H1 (cell line): ENCODE results near the gene METTL2A. TPM values are rescaled to one million over a fixed set of nuclear protein-coding genes. Genes with fewer than 3 reads are reported as not detected.
"Not testable (repeated sequence)": the region's sequence is repeated elsewhere in the genome, so short reads cannot be mapped to it uniquely, and the experiment has no call there.

Experiments
- CTCF ChIA-PET: fragments of 300-600 bp; sonication (Branson Sonifier 250); formaldehyde crosslinking; loops from one replicate; lab custom pipeline; 2021; ENCODE audit not compliant: partially characterized antibody; lab: Charles Lee
- POLR2A ChIA-PET: fragments of 300-600 bp; sonication (Branson Sonifier 250); formaldehyde crosslinking; loops from one replicate; lab custom pipeline; 2021; ENCODE audit warnings: inconsistent platforms; ENCODE audit not compliant: partially characterized antibody; lab: Charles Lee
- DNase-seq, 2 experiments: peaks; one replicate each; pipeline versions ENCODE4 v3.0.0 to v3.0.0-alpha.2; 2010 to 2022; ENCODE audit warnings: low spot score in 2 of 2, low read depth in 1 of 2, mixed read lengths in 1 of 2
- FAIRE-seq: peaks from 2 replicates; lab custom pipeline; 2011; peaks lifted over from hg19 to GRCh38; lab: Jason Lieb, UNC
- H2AFZ ChIP-seq: 2 replicates; pipeline ENCODE4 v1.8.1; 2012; ENCODE audit warnings: low read length, inconsistent platforms
- H2AK5ac ChIP-seq: 2 replicates; pipeline ENCODE4 v1.6.1; 2013; ENCODE audit warnings: low read depth, low read length
- H2BK120ac ChIP-seq: replicated peaks from 2 replicates; pipeline ENCODE3; 2013; ENCODE audit warnings: low read depth, low read length, inconsistent platforms
- H2BK12ac ChIP-seq: 2 replicates; pipeline ENCODE4 v1.6.1; 2013; ENCODE audit warnings: low read depth, low read length
- H2BK15ac ChIP-seq: 2 replicates; pipeline ENCODE4 v1.6.1; 2013; ENCODE audit warnings: low read length
- H2BK20ac ChIP-seq: 2 replicates; pipeline ENCODE4 v1.6.1; 2013; ENCODE audit warnings: low read length
- H2BK5ac ChIP-seq: 2 replicates; pipeline ENCODE4 v1.6.1; 2013; ENCODE audit warnings: low read depth, low read length
- H3K14ac ChIP-seq: 2 replicates; pipeline ENCODE4 v1.6.1; 2013; ENCODE audit warnings: inconsistent platforms; ENCODE audit not compliant: insufficient read length
- H3K18ac ChIP-seq: 2 replicates; pipeline ENCODE4 v1.6.1; 2013; ENCODE audit warnings: low read length; ENCODE audit errors: extremely low read depth
- H3K23ac ChIP-seq: 2 replicates; pipeline ENCODE4 v1.6.1; 2013; ENCODE audit warnings: inconsistent platforms; ENCODE audit not compliant: insufficient read length
- H3K23me2 ChIP-seq: 2 replicates; pipeline ENCODE4 v1.6.1; 2013; ENCODE audit warnings: low read depth, low read length
- H3K27ac ChIP-seq: 2 replicates; pipeline ENCODE4 v1.6.1; 2011; ENCODE audit warnings: low read depth, low read length, inconsistent platforms
- H3K27me3 ChIP-seq, 4 experiments: replicated peaks in 1 of 4; 1 replicate in 1 of 4; 2 replicates in 3 of 4; pipeline versions ENCODE4 v1.6.1 to v1.8.1; 2011 to 2013; ENCODE audit warnings: low read length in 3 of 4, mild to moderate bottlenecking in 3 of 4, inconsistent platforms in 2 of 4, mixed read lengths in 2 of 4, moderate library complexity in 1 of 4; ENCODE audit not compliant: control insufficient read depth in 3 of 4, insufficient read depth in 3 of 4; ENCODE audit errors: extremely low read depth in 1 of 4
- H3K36me3 ChIP-seq, 4 experiments: 2 replicates each; pipeline versions ENCODE4 v1.6.1 to v1.8.1; 2011 to 2013; ENCODE audit warnings: mild to moderate bottlenecking in 4 of 4, low read length in 3 of 4, moderate library complexity in 2 of 4, control low read depth in 1 of 4, inconsistent platforms in 1 of 4; ENCODE audit not compliant: insufficient read depth in 4 of 4, control insufficient read depth in 2 of 4
- H3K4ac ChIP-seq: replicated peaks from 2 replicates; pipeline ENCODE3; 2013; ENCODE audit warnings: low read length, low read depth, mixed read lengths, inconsistent platforms; ENCODE audit not compliant: insufficient read length
- H3K4me1 ChIP-seq, 4 experiments: replicated peaks in 1 of 4; 1 replicate in 1 of 4; 2 replicates in 3 of 4; pipeline versions ENCODE4 v1.6.1 to v1.8.1; 2011 to 2013; ENCODE audit warnings: low read length in 3 of 4, inconsistent platforms in 2 of 4, mixed read lengths in 1 of 4; ENCODE audit not compliant: insufficient read depth in 4 of 4, control insufficient read depth in 3 of 4
- H3K4me2 ChIP-seq, 2 experiments: 2 replicates each; pipeline versions ENCODE4 v1.6.1 to v1.8.1; 2011 to 2013; ENCODE audit warnings: low read depth in 2 of 2, low read length in 2 of 2, control low read depth in 1 of 2, inconsistent platforms in 1 of 2, mild to moderate bottlenecking in 1 of 2; ENCODE audit not compliant: insufficient read depth in 1 of 2
- H3K4me3 ChIP-seq, 4 experiments: fragments of 200-600, 300-600 bp in 1 of 4; sonication (generic), shearing (Covaris generic), sonication (Bioruptor Twin) in 1 of 4; 2 replicates each; pipeline versions ENCODE4 v1.5.1 to v1.8.1; 2011 to 2016; ENCODE audit warnings: low read length in 4 of 4, low read depth in 3 of 4, control low read depth in 2 of 4, inconsistent platforms in 2 of 4, mild to moderate bottlenecking in 2 of 4, mixed read lengths in 1 of 4, moderate library complexity in 1 of 4; ENCODE audit not compliant: insufficient read depth in 2 of 4; ENCODE audit errors: extremely low read depth in 1 of 4
- H3K56ac ChIP-seq: replicated peaks from 2 replicates; pipeline ENCODE3; 2013; ENCODE audit warnings: low read depth, mild to moderate bottlenecking, mixed read lengths, low read length, inconsistent platforms; ENCODE audit not compliant: insufficient read length
- H3K79me1 ChIP-seq: 2 replicates; pipeline ENCODE4 v1.6.1; 2013; ENCODE audit warnings: low read depth, low read length, control low read depth
- H3K79me2 ChIP-seq, 2 experiments: 2 replicates each; pipeline versions ENCODE4 v1.6.1 to v1.8.1; 2012 to 2013; ENCODE audit warnings: low read length in 2 of 2, mild to moderate bottlenecking in 2 of 2, inconsistent platforms in 1 of 2; ENCODE audit not compliant: insufficient read depth in 2 of 2, control insufficient read depth in 1 of 2
- H3K9ac ChIP-seq, 4 experiments: replicated peaks in 1 of 4; 1 replicate in 1 of 4; 2 replicates in 3 of 4; pipeline versions ENCODE4 v1.6.1 to v1.8.1; 2011 to 2013; ENCODE audit warnings: low read depth in 3 of 4, low read length in 3 of 4, control low read depth in 2 of 4, mild to moderate bottlenecking in 2 of 4, moderate library complexity in 2 of 4, inconsistent platforms in 1 of 4; ENCODE audit errors: extremely low read depth in 1 of 4
- H3K9me3 ChIP-seq, 2 experiments: 2 replicates each; pipeline versions ENCODE4 v1.6.1 to v1.8.1; 2012 to 2013; ENCODE audit warnings: mild to moderate bottlenecking in 2 of 2, moderate library complexity in 2 of 2, control low read depth in 1 of 2, inconsistent platforms in 1 of 2, low read depth in 1 of 2, low read length in 1 of 2, mixed read lengths in 1 of 2; ENCODE audit not compliant: insufficient read depth in 2 of 2
- H4K20me1 ChIP-seq, 2 experiments: replicated peaks in 1 of 2; 2 replicates each; pipeline versions ENCODE3 to v1.8.1; 2011 to 2013; ENCODE audit warnings: inconsistent platforms in 2 of 2, low read length in 2 of 2, mild to moderate bottlenecking in 1 of 2; ENCODE audit not compliant: insufficient read depth in 2 of 2, control insufficient read depth in 1 of 2
- H4K5ac ChIP-seq: 2 replicates; pipeline ENCODE4 v1.6.1; 2013; ENCODE audit warnings: low read length, low read depth, mixed read lengths, inconsistent platforms; ENCODE audit not compliant: insufficient read length
- H4K8ac ChIP-seq: 2 replicates; pipeline ENCODE4 v1.8.0; 2013; ENCODE audit warnings: mild to moderate bottlenecking, moderate library complexity, low read length, inconsistent platforms; ENCODE audit not compliant: insufficient read depth; ENCODE audit errors: extremely low read depth
- H4K91ac ChIP-seq: replicated peaks from 2 replicates; pipeline ENCODE3; 2013; ENCODE audit warnings: low read length, mixed read lengths, inconsistent platforms; ENCODE audit not compliant: insufficient read length
- WGBS, 2 experiments: shearing (Covaris generic) in 1 of 2; methylation state at CpG; one replicate each; pipeline versions ENCODE4 v1.1.6 to v1.1.7; 2013 to 2015; ENCODE audit warnings: low lambda C conversion rate in 2 of 2, mixed read lengths in 2 of 2, inconsistent platforms in 1 of 2, low coverage in 1 of 2, missing lambda C conversion rate in 1 of 2; ENCODE audit not compliant: insufficient replicate concordance in 2 of 2, insufficient coverage in 1 of 2, insufficient read length in 1 of 2; ENCODE audit errors: extremely low coverage in 1 of 2, missing lambda C conversion rate in 1 of 2; 5-methylcytosine and 5-hydroxymethylcytosine counted together
- polyA plus RNA-seq, 7 experiments: library from polyadenylated mRNA; depleted of rRNA in 3 of 7; stranded (reverse) in 5 of 7; unstranded in 2 of 7; fragments of >200 nt in 5 of 7; fragments of 200-250 nt in 2 of 7; gene quantifications; 1 replicate in 5 of 7; 2 replicates in 1 of 7; 4 replicates in 1 of 7; pipeline versions ENCODE4 v1.2.1 to v1.2.3, GENCODE V29; 2011 to 2013; ENCODE audit warnings: missing spikeins in 2 of 7, mixed read lengths in 2 of 7
- total RNA-seq: library from RNA; stranded (reverse); fragmentation: NEBNext Ultra II Directional; extraction: Animal tissue kit (Norgen Biotek cat#: 25700); gene quantifications from 2 replicates; pipeline ENCODE4 v1.2.1, GENCODE V29; 2021

METTL2A gene
- total and polyA plus RNA-seq, 2 of the 8 experiments (the other 6 are each of a cell fraction or from before 2014, with no cell fraction given): 16.2 to 40.5 TPM

DNA sequence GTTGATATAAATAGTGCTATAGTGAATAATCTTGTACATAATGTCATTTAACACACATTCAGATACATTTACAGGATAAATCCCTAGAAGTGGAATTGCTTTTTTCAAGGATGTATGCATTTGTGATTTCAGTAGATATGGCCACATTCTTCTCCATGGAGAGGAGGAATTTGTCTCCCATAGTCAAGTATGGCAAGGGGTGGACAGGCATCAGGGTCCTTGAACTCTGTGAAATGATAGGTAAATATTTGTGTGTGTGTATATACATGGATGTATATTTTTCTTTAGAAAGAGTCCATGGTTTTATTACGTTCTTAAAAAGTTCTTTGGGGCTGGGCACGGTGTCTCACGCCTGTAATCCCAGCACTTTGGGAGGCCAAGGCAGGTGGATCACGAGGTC is 72.6 kb downstream of the METTL2A start:
- H3K23ac ChIP-seq, POLR2A ChIA-PET, H3K9me3 ChIP-seq, H2BK12ac ChIP-seq, H3K27ac ChIP-seq, H3K79me1 ChIP-seq, H4K5ac ChIP-seq, H3K9ac ChIP-seq, H4K8ac ChIP-seq, H3K4ac ChIP-seq, H3K36me3 ChIP-seq, H3K4me1 ChIP-seq, H2BK120ac ChIP-seq, H3K56ac ChIP-seq, H3K14ac ChIP-seq, H3K27me3 ChIP-seq, H4K91ac ChIP-seq, DNase-seq, H3K4me2 ChIP-seq, FAIRE-seq, H3K23me2 ChIP-seq, H3K18ac ChIP-seq, H2BK5ac ChIP-seq, H3K4me3 ChIP-seq, H2AK5ac ChIP-seq, H2BK15ac ChIP-seq, H2BK20ac ChIP-seq, H4K20me1 ChIP-seq, H2AFZ ChIP-seq, CTCF ChIA-PET: not testable (repeated sequence)
- peaks cover 0 to 66% of the 10 kb centered on the region in 2 experiments; a peak in 2 of 4 replicates for H3K79me2 ChIP-seq
- WGBS, 2 experiments: 97% methylated on average over 4 of the region's 4 CpGs; no CpG with 5 or more reads in 1 of the 2 experiments

DNA sequence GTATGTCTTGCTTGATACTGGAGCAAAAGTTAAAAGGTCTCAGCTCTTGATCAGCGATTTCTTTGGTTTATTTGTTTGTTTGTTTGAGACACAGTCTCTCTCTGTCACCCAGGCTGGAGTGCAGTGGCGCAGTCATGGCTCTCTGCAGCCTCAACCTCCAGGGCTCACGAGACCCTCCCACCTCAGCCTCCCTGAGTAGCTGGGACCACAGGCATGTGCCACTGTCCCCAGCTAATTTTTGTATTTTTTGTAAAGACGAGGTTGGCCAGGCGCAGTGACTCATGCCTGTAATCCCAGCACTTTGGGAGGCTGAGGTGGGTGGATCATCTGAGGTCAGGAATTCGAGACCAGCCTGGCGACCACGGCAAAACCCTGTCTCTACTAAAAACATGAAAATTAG is 75.1 kb downstream of the METTL2A start:
- DNase-seq, H2BK5ac ChIP-seq, H3K23ac ChIP-seq, H3K4me3 ChIP-seq, H2BK20ac ChIP-seq, H2BK12ac ChIP-seq, H3K56ac ChIP-seq, H3K27ac ChIP-seq, H2BK15ac ChIP-seq, H2BK120ac ChIP-seq, H3K4me1 ChIP-seq, H2AFZ ChIP-seq, H3K9ac ChIP-seq, H3K14ac ChIP-seq, H3K4ac ChIP-seq, H3K79me1 ChIP-seq, H3K36me3 ChIP-seq, H3K9me3 ChIP-seq, H4K8ac ChIP-seq, CTCF ChIA-PET, H3K4me2 ChIP-seq, H4K91ac ChIP-seq, H3K23me2 ChIP-seq, H3K27me3 ChIP-seq, H3K18ac ChIP-seq, H2AK5ac ChIP-seq, POLR2A ChIA-PET, H4K20me1 ChIP-seq, FAIRE-seq, H4K5ac ChIP-seq: not testable (repeated sequence)
- 95% methylated on average over 8 of the region's 8 CpGs; no CpG with 5 or more reads in 1 of the 2 experiments for WGBS, 2 experiments
- H3K79me2 ChIP-seq: peaks cover 0 to 56% of the 10 kb centered on the region in 2 experiments; a peak in 2 of 4 replicates
